GM12874 (cell line): ENCODE measurements around the gene GNG5.

ENCODE experiments used
- TF ChIP-seq, protein P1 (sequence below): IDR thresholded peaks from 2 replicates; pipeline ENCODE4 v1.5.1; 2011; ENCODE audit warnings: low read depth, mild to moderate bottlenecking, control low read depth, low read length, moderate library complexity; ENCODE audit not compliant: insufficient read depth

GNG5 gene

DNA sequence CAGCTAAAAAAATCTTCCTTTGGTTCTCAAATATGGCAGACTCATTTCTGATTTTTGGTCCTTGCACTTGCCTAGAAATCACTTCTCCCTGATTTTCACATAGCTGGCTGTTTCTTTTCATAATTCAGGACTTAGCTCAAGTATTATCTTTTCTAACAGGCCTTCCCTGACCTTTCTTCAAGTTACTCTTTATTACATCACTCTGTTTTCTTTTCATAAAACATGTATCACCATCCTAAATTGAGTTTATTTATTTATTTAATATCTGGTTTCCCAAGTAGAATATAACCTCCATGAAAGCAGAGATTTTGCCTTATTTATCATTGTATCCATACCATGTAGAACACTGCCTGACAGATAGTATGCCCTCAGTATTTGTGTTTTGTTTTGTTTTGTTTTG lies 18.2 kb upstream of the GNG5 start:
- TF ChIP-seq, protein P1, sequence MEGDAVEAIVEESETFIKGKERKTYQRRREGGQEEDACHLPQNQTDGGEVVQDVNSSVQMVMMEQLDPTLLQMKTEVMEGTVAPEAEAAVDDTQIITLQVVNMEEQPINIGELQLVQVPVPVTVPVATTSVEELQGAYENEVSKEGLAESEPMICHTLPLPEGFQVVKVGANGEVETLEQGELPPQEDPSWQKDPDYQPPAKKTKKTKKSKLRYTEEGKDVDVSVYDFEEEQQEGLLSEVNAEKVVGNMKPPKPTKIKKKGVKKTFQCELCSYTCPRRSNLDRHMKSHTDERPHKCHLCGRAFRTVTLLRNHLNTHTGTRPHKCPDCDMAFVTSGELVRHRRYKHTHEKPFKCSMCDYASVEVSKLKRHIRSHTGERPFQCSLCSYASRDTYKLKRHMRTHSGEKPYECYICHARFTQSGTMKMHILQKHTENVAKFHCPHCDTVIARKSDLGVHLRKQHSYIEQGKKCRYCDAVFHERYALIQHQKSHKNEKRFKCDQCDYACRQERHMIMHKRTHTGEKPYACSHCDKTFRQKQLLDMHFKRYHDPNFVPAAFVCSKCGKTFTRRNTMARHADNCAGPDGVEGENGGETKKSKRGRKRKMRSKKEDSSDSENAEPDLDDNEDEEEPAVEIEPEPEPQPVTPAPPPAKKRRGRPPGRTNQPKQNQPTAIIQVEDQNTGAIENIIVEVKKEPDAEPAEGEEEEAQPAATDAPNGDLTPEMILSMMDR = no peak

DNA sequence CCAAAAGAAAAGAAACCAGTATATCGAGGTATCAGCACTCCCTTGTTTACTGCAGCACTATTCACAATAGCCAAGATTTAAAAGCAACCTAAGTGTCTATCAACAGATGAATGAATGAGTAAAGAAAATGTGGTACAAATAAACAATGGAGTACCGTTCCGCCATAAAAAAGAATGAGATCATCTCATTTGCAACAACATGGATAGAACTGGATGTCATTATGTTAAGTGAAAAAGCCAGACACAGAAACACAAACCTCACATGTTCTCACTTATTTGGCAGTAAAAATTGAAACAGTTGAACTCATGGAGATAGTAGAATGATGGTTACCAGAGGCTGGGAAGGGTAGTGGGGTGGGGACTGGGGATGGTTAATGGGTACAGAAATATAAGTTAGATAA lies 4.3 kb upstream of the GNG5 start:
- TF ChIP-seq, protein P1 = no peak

DNA sequence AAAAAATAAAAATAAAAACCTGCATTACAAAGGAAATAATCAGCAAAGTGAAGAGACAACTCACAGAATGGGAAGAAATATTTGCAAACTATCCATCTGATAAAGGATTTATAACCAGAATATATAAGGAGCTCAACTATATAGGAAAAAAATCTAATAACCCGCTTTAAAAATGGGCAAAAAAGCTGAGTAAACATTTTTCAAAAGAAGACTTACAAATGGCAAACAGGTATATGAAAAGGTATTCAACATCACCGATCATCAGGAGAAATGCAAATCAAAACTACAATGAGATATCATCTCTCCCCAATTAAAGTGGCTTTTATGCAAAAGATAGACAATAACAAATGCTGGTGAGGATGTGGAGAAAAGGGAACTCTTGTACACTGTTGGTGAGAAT lies 3.8 kb upstream of the GNG5 start:
- TF ChIP-seq, protein P1 = no peak

DNA sequence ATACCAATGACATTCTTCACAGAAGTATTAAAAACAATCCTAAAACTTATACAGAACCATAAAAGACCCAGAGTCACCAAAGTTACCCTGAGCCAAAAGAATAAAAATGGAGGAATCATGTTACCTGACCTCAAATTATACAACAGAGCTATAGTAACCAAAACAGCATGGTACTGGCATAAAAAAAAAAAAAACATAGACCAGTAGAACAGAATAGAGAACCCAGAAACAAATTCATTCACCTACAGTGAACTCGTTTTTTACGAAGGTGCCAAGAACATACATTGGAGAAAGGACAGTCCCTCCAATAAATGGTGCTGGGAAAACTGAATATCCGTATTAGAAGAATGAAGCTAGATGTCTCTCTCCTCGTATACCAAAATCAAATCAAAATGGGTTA lies 2.6 kb upstream of the GNG5 start:
- TF ChIP-seq, protein P1 = no peak

DNA sequence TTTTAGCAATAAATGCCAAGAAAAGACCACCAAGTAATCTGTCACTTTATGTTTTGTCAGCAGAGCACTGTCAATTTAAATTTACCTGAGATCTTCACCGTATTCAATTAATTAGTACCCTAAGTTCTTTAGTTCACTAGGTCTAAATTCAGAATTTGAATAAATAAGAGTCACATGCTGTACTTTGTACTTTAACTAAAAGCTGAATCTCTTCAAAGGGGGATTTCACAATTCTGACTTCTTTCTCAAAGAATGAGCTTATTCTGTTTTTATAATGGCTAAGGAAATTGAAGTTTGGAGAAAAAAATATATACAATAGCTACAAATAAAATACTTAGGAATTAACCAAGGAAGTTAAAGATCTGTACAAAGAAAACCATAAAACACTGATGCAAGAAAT lies 2.1 kb upstream of the GNG5 start:
- TF ChIP-seq, protein P1 = no peak

DNA sequence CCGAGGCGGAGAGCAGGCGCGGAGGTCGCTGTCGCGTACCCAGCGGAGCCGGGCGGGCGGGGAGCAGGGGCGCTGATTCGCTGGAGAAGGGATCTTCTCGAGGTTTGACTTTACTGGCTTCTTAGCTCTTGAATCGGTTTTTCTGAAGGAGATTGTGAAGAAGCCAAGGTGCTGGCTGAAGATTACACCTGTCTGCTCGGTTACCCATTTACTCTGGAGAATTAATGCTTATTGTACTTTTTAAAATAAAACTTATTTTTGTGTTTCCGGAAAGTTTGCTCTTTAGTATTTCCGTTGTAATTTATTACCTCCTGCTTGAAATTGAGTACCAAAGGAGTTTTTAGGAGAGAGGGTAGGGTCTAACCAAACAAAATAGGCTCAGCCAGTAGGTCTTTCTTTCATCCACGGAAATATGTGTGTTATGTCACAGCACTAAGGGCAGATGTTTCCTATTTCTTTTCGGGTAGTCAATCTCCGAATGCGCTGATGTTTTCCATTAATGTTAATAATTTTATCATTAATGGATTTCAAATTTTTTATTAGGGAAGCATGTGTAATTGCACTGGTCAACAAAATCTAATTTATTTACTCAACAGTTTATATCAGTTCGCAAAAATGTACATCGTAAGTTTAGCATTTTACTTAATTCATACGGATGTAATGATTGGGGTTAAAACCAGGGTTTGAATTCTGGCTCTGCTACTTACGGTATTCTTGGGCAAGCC lies 510 bp upstream of the GNG5 start:
- TF ChIP-seq, protein P1 = no peak

DNA sequence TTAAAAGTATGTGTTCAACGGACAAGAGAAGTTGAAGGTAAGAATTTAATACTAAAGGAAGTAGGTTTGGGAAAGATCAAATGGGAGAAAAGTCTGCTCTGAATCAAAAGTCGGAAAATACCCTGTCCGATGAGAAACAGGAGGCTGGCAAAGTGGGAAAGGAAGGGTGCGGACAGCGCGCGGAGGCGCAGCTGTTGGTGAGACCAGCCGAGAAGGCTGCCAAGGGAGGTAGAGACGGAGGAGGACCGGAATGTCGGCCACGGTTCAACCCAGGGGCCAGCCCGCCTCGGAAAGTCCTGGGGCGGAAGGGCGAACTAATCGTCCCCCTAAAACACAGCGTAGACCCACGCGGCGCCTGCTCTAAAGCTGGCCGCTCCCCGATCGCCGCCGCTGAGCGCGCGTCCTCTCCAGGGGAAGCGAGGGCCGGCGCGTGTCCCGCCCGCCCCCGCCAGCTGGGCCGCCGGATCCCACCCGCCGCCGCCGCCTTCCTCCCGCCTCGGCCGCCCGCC lies 834 bp downstream of the GNG5 start:
- TF ChIP-seq, protein P1 = no peak
